NCI-H1694 (cell line): ENCODE results near the gene ACSS3.
A peak's percentile ranks its signal among the peaks of the same experiment; 100 is the strongest.
"Not testable (repeated sequence)": the region's sequence is repeated elsewhere in the genome, so short reads cannot be mapped to it uniquely, and the experiment has no call there.

ENCODE experiments used
- DNase-seq: peaks from one replicate; lab custom pipeline; 2025; lab: John Stamatoyannopoulos, UW

The ACSS3 gene

DNA sequence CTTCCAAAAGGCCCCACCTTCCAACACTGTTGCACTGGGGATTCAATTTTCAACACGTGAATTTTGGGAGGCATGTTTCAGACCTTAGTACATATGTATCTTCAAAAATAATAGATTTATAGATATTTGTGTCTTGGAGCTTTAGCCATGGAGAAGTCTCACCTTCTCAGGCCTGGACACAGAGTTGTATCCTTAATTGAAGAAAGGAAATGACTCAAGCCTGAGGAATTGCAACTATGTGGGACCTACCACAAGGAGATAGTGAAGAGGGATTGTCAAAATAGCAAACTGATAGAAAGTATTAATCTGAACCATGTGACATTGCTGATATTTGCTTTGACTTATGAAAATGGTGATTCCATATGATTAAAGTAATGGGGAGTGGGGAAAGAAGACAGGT lies 89.8 kb downstream of the ACSS3 start:
- no peak for DNase-seq

DNA sequence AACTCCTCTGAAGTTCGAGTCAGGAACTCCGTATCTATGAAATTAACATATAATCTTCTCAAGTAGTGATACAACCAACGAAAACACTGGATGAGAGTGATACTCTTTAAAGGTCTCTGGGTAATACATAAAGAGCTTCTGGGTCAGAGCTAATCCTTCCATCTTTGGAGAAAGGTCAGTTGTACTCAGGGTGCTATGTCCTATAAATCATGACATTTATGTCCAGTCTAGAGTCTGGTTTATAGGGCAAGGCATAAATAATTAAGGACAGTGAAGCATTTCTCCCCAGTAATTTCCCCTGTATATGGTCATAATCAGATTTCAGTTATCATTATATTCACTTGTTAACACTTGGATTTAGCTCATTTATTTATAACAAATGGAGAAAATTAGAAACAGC lies 90.6 kb downstream of the ACSS3 start:
- no peak for DNase-seq

GRCh38 chr12:81170072-81170471 lies 92.2 kb downstream of the ACSS3 start:
- DNase-seq: no peak

DNA sequence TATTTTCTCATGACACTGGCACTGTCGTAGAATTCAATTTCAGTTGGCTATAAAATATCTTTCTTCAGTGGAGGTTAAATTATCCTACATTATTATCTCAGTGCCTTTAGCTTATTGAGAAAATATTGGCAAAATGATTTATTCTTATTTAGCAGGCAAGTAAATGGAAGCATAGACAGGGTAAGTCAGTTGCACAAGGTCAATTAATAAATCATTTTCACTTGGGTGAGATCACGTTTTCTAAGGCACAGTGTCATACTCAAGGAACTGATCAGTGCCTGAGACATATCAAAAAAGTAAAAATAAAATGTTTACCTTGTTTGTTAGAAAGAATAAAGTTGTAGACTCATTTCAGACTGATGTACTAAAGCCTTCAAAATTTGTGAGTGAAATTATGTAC lies 95.0 kb downstream of the ACSS3 start:
- no peak for DNase-seq

GRCh38 chr12:81174664-81175063 lies 96.8 kb downstream of the ACSS3 start:
- DNase-seq: peak; percentile 61

GRCh38 chr12:81176796-81177195 lies 98.9 kb downstream of the ACSS3 start:
- no peak for DNase-seq

DNA sequence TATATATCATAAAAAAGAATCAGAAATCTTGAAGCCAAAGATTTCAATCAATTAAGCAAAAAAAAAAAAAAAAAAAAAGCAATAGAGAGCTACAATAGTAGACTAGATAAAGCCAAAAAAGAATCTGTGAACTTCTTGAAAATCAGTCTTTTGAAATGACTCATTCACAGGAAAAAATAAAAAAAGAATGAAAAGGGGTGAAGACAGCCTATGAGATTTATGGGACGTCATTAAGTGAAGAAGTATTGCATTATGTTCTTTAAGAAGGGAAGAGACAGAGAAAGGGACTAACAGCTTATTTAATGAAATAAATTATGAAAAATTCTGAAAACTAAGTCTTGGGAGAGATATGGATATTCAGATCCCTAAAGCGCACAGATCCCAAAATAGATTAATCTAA lies 103.8 kb downstream of the ACSS3 start:
- DNase-seq: no peak

DNA sequence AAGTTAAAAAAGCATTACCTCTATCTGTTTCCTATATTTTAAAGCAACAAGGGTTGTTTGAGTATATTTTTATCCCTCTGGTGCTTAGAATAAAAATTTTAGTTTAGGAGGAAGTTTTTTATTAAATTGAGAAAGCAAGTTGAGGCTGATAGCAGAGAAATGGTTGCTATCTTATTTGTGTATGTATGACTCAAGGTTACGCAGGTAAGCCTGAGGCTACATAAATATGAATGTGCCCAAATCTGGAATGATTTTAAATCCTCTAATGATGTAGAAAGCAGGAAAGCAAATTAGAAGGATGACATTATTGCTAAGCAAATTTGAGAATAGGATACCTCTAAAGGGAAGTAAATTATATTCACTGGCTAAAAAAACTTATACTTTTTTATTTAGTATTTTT lies 109.8 kb downstream of the ACSS3 start:
- no peak for DNase-seq

DNA sequence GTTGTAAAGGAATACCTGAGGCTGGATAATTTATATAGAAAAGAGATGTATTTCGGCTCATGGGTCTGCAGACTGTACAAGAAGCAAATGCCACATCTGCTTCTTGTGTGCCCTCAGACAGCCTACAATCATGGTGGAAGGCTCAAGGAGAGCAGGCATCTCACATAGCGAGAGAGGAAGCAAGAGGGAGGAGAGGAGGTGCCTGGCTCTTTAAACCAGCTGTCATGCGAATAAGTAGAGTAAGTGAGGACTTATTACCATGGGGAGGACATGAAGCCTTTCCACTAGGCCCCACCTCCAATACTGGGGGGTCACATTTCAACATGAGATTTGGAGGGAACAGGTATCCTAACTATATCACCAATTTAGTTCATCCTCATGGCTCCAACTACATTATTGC lies 118.7 kb downstream of the ACSS3 start:
- DNase-seq: no peak

DNA sequence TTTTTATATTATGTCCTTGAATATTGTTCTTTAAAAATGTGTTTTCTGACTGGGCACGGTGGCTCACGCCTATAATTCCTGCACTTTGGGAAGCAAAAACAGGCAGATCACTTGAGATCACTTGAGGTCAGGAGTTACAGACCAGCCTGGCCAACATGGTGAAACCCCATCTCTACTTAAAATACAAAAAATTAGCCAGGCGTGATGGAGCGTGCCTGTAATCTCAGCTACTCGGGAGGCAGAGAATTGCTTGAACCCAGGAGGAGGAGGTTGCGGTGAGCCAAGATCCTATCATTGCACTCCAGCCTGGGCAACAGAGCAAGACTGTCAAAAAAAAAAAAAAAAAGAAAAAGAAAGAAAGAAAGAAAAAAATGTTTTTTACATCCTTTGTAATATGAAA lies 122.7 kb downstream of the ACSS3 start:
- not testable (repeated sequence) for DNase-seq

GRCh38 chr12:81203671-81204204 lies 125.9 kb downstream of the ACSS3 start:
- DNase-seq: no peak

DNA sequence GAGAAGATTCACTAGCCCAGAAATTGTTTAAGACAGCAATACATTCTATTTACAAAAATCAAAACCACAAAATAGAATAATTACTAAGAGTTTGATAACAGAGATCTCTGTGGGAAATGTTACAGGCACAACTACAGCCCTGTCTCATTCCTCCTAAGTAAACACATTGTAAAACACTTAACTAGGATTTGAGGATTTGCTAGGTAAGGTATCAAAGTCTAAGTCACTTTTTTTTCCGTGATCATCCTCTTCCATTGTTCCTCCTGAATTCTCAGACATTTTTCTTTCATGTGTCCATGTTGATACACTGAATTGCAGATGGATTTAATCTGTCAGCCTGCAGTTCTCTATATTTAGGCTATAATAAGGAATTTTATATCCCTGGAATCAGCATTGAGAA lies 127.5 kb downstream of the ACSS3 start:
- no peak for DNase-seq

- DNase-seq: peak; percentile 22
Observed at GRCh38 chr12:81206429-81206828, 128.6 kb downstream of the ACSS3 start.

DNA sequence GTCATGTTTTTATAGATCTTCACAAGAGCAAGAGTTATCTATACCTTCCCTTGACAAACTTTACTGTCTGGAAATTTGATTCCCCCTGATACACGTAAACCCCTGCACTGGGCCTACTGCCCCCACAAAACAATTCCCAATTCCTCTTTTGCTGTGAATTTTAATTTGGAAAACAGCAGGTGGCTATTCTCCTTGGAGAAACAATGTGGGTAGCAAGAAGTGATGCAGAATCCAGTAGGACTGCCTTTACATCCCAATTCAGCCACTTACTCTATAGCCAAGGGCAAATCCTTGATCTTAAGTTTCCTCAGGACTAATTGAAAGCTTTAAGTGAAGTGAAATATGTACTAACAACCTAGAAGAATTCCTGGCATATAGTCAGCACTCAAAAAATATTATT lies 129.3 kb downstream of the ACSS3 start:
- no peak for DNase-seq

DNA sequence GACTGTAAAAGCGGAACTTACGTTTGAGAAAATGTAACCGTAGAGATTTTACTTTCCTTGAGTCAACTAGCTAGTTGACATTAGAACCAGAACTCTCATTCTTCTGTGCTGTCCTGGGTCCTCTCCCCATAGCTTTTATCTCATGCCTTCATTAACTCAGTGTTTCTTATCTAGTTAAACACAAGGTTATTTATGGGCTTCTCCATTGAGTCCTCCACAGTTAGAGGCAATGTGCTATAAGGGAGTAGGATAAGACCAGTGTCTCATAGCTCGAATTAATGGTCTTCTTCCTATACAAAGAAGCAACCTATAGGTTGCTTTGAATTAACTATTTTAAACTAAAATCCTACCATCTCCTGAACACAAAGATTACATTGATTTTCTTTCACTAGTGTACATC lies 129.8 kb downstream of the ACSS3 start:
- no peak for DNase-seq

DNA sequence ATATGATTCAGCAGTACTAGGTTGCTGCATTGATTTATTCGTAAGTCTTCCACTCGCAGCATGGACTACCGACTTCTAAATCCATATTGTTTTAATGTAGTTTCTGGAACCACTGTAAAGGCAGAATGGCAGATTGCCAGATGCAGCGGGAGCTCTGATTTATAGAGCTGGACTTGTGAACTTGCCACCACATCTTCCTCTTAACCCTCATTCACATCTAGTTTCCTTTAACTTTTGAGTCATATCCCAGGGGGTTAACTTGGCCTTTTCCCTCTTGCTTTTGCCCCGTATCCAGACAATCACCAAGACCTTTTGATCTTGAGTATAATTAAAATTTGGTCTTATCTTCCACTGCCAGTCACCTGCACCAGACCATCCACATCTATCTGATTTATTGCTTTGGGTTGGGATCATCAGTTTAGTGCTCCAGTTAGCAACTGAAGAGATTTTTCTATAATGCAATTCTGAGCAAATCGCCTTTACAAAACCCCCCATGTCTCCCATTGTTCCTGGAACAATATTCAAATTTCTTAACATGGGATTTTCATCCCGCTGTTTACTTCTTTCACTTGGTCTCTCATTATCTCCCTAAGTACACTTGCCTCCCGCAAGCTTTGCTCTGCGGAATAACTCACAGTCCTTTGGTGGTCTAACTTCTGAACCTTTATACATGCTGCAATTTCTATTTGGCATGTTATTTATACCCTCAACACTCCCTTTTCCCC lies 130.5 kb downstream of the ACSS3 start:
- DNase-seq: no peak

- DNase-seq: no peak
Observed at GRCh38 chr12:81209012-81209411, 131.1 kb downstream of the ACSS3 start.

GRCh38 chr12:81209772-81210225 lies 131.9 kb downstream of the ACSS3 start:
- not testable (repeated sequence) for DNase-seq

GRCh38 chr12:81211306-81211705 lies 133.4 kb downstream of the ACSS3 start:
- no peak for DNase-seq

- DNase-seq: no peak
Observed at GRCh38 chr12:81212996-81213696, 135.3 kb downstream of the ACSS3 start.

DNA sequence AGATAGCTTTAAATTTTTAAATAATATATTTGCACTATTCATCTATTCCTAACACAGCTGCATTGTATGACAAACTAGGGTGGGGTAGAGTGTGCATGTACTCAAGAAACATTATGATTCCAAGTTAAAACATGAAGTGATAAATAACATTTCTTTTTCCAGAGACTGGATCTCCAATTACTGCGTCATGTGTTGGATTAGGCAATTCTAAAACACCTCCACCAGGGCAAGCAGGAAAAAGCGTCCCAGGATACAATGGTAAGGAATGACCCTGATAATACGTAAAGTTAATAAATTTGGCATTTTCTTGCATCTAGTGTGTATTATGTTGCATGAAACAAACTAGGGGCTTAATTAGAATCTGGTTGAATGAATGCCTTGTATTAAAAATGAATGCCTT lies 138.9 kb downstream of the ACSS3 start:
- DNase-seq: no peak

DNA sequence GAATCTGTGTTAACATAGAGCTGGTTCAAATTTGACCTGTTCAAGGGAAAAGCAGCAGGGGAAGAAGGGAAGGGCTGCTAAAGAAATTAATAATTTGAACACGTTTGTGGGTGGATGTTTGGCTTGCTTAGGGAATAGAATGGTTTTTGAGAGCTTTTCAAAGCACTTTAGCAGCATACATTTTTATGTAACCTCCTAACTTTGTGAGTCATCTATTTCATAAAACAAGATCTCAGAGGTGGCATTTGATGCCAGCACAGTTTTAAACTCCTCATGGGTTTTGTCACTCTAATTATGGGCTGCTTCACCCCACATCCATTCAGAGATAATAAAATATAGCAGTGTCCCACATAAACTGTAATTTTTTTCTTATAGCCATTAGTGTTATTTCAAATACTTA lies 143.8 kb downstream of the ACSS3 start:
- DNase-seq: no peak

DNA sequence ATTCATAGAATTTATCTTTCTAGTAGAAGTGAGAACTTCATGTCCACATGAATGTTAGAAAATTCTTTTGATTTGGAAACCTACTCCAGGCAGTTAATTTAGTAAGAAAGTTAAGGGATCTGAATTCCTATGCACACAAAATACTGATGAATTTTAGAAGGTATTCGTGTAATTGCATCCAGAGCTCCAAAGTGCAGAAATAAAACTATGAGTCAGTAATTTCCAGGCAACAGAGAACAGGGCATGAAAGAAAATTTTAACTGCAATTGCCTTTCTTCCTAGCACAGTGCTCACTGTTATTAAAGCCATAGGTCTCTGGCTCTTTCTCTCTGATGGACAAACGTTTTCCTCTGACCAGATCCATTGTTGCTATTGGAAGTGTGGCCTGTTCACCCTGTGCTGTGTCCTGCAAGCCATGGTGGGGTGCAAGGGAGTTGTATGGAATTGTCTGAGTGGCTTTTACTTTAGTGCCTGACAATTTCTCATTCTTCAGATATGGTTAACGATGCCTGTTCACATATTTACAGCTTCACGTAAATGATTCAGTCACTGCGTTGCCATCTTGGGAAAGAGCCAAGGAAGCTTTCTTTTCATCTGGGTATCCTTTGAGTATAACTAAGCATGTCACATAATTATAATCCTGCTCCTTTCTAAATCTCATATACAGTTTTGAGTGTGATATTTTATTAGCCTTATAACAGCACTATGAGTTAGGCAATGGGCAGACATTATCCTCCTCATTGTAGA lies 145.1 kb downstream of the ACSS3 start:
- DNase-seq: no peak
